Lower leg skin (tissue), 4 donors: ENCODE measurements around the gene PPP1R18. TPM values are rescaled to one million over a fixed set of nuclear protein-coding genes. Genes with fewer than 3 reads are reported as not detected.

Experiments
- DNase-seq, 2 donors: peaks; one replicate each; pipeline ENCODE4 v3.0.0-alpha.2; 2019; ENCODE audit warnings: low spot score in 2 of 2
- H3K4me3 ChIP-seq: fragments of 200-600 bp; sonication (generic); 2 replicates; pipeline ENCODE4 v1.5.1; 2017; ENCODE audit warnings: mild to moderate bottlenecking, low read depth; ENCODE audit not compliant: poor library complexity, severe bottlenecking
- CTCF ChIP-seq, 3 donors: fragments of 450-650 bp; IDR thresholded peaks; one replicate each; pipeline ENCODE4 v1.5.1; 2016; ENCODE audit warnings: antibody characterized with exemption in 3 of 3, mild to moderate bottlenecking in 3 of 3, moderate library complexity in 2 of 3
- POLR2A ChIP-seq, 2 donors: fragments of 450-650 bp; IDR thresholded peaks; one replicate each; pipeline ENCODE4 v1.6.1; 2016 to 2017; ENCODE audit warnings: antibody characterized with exemption in 2 of 2, mild to moderate bottlenecking in 1 of 2, moderate library complexity in 1 of 2
- WGBS, 2 donors: methylation state at CpG; one replicate each; pipeline ENCODE4 v1.1.5; 2018; 5-methylcytosine and 5-hydroxymethylcytosine counted together
- intact Hi-C: fragments of 100-400 bp; cut with DNase I; formaldehyde crosslinking; loops from one replicate; pipeline ENCODE4 v1.15.0; 2023; ENCODE audit warnings: low total_unique reads
- total RNA-seq, 4 donors: library from RNA; depleted of rRNA; stranded (reverse); fragments of >200 nt; gene quantifications; one replicate each; pipeline ENCODE4 v1.1.0, GENCODE V29; 2016

PPP1R18 gene
- total RNA-seq, 4 donors from 2014 or later = 23.6 to 34.1 (median 27.3) TPM

DNA sequence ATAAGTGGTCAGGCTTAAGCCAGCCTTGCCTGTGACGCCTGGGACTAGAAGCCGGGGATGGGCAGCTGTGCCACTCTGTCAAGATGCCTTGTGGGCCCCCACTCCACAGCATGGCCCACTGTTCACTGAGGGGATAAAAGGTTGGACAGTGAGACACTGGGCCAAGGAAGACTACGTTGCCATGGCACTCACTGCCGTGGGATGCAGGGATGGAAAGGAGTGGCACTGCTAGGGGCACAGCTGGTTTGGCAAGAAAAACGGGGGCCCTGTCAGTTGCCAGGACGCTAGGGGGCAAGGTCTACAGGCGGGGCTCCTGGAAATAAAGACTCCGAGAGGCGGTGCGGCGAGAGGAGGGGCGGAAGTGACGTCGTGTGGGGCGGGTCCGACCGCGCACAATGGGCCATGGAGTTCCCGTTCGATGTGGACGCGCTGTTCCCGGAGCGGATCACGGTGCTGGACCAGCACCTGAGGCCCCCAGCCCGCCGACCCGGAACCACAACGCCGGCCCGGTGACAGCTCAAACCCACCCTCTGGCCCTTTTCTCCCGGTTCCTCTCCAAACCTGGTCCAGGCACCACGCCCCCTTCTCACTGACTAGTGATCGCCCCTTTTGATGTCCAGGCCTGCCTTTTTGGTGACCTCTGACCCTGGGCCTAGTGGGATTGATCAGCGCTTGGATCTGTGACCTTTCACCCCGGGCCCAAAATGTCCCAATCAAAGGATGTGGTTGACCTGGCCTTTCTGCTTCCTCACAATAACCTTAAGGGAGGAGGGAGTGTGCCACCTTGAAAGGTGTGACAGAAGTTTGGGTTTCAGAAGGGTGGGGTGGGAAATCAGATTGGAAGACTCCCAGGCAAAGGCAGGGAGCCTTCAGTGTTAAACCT, 59.7 kb downstream of the PPP1R18 start, which contains the start of gene ATAT1:
Gene ATAT1 (plus strand): TSS at position 391 of the 883 bp plus-strand sequence.
- peak within 1 kb of the TSS; percentile 32 for H3K4me3 ChIP-seq
- peak; percentile 81 to 98 for DNase-seq
- WGBS, 2 donors = 1 to 3% methylated on average over 28 to 33 of the region's 36 CpGs
- intact Hi-C loops = no loop called here
- no peak for TF ChIP-seq POLR2A (IDR thresholded peaks at IDR 0.05)
- TF ChIP-seq CTCF (IDR thresholded peaks at IDR 0.05) = no peak

Other genes starting within 250 kb of the PPP1R18 start
- 100 to 1,000 TPM; 685 to 929 (median 835) TPM for gene HLA-E, start 197.1 kb downstream of the PPP1R18 start, total RNA-seq
- gene GNL1, start 130.2 kb downstream of the PPP1R18 start, total RNA-seq = 10 to 100 TPM; 30.4 to 39.6 (median 33.4) TPM
- 10 to 100 TPM in 2 of 4 donors, 1 to 10 TPM in 2; 4.5 to 14.0 (median 8.5) TPM for gene PRR3, start 129.3 kb downstream of the PPP1R18 start, total RNA-seq
- 10 to 100 TPM; 39.3 to 57.7 (median 47.1) TPM for gene ABCF1, start 115.2 kb downstream of the PPP1R18 start, total RNA-seq
- gene PPP1R10, start 69.4 kb downstream of the PPP1R18 start, total RNA-seq = 10 to 100 TPM; 32.5 to 61.5 (median 49.4) TPM
- gene MRPS18B, start 68.8 kb downstream of the PPP1R18 start, total RNA-seq = 10 to 100 TPM; 57.2 to 64.8 (median 62.2) TPM
- 1 to 10 TPM; 1.9 to 7.8 (median 5.6) TPM for gene ATAT1, start 59.8 kb downstream of the PPP1R18 start, total RNA-seq
- gene C6orf136, start 39.5 kb downstream of the PPP1R18 start, total RNA-seq = 10 to 100 TPM in 3 of 4 donors, 1 to 10 TPM in 1; 9.6 to 31.9 (median 13.9) TPM
- 10 to 100 TPM; 25.0 to 37.0 (median 32.9) TPM for gene DHX16, start 13.6 kb downstream of the PPP1R18 start, total RNA-seq
- gene NRM, start 4.3 kb upstream of the PPP1R18 start, total RNA-seq = 1 to 10 TPM; 4.3 to 6.9 (median 6.1) TPM
- gene MDC1, start 30.6 kb upstream of the PPP1R18 start, total RNA-seq = 10 to 100 TPM in 1 of 4 donors, 1 to 10 TPM in 3; 9.7 to 21.4 (median 9.8) TPM
- gene TUBB, start 33.7 kb upstream of the PPP1R18 start, total RNA-seq = 100 to 1,000 TPM; 119 to 179 (median 156) TPM
- 10 to 100 TPM; 40.2 to 64.1 (median 42.5) TPM for gene FLOT1, start 56.0 kb upstream of the PPP1R18 start, total RNA-seq
- 10 to 100 TPM; 20.9 to 56.5 (median 33.3) TPM for gene IER3, start 57.9 kb upstream of the PPP1R18 start, total RNA-seq
- gene DDR1, start 197.9 kb upstream of the PPP1R18 start, total RNA-seq = 100 to 1,000 TPM; 140 to 221 (median 194) TPM
- 10 to 100 TPM in 2 of 4 donors, 1 to 10 TPM in 2; 6.1 to 11.2 (median 9.4) TPM for gene GTF2H4, start 221.6 kb upstream of the PPP1R18 start, total RNA-seq
- gene VARS2, start 227.6 kb upstream of the PPP1R18 start, total RNA-seq = 10 to 100 TPM; 13.0 to 25.2 (median 18.1) TPM
- under 1 TPM in 1 of 4 donors, not detected in 3; 0.36 TPM for gene SFTA2, start 245.5 kb upstream of the PPP1R18 start, total RNA-seq